ENCODE results near the gene ABLIM2.

ABLIM2 gene

GRCh38 chr4:7989654-7990053, 169.0 kb downstream of the ABLIM2 start:
- no peak for DNase-seq

- no peak for DNase-seq
Observed at GRCh38 chr4:7988437-7988836, 170.2 kb downstream of the ABLIM2 start.

- DNase-seq: peak; percentile 33
Observed at GRCh38 chr4:7987148-7987989, 171.2 kb downstream of the ABLIM2 start.

GRCh38 chr4:7985891-7986441, 172.6 kb downstream of the ABLIM2 start:
- DNase-seq: no peak

- no peak for DNase-seq
Observed at GRCh38 chr4:7985072-7985471, 173.5 kb downstream of the ABLIM2 start.

GRCh38 chr4:7984286-7984925, 174.2 kb downstream of the ABLIM2 start:
- DNase-seq: no peak

GRCh38 chr4:7983296-7983695, 175.3 kb downstream of the ABLIM2 start:
- DNase-seq: no peak

- no peak for DNase-seq
Observed at GRCh38 chr4:7981738-7982394, 176.7 kb downstream of the ABLIM2 start.

GRCh38 chr4:7980036-7980435, 178.6 kb downstream of the ABLIM2 start:
- no peak for DNase-seq

GRCh38 chr4:7979652-7979968, 179.0 kb downstream of the ABLIM2 start:
- no peak for DNase-seq

GRCh38 chr4:7978907-7979651, 179.5 kb downstream of the ABLIM2 start:
- DNase-seq: no peak

- DNase-seq: peak; percentile 74
Observed at GRCh38 chr4:7978489-7978888, 180.1 kb downstream of the ABLIM2 start.

GRCh38 chr4:7976634-7977033, 182.0 kb downstream of the ABLIM2 start:
- DNase-seq: no peak

GRCh38 chr4:7976025-7976424, 182.6 kb downstream of the ABLIM2 start:
- no peak for DNase-seq

- no peak for DNase-seq
Observed at GRCh38 chr4:7974425-7974824, 184.2 kb downstream of the ABLIM2 start.

- no peak for DNase-seq
Observed at GRCh38 chr4:7973545-7973981, 185.1 kb downstream of the ABLIM2 start.

- no peak for DNase-seq
Observed at GRCh38 chr4:7971881-7972500, 186.6 kb downstream of the ABLIM2 start.

GRCh38 chr4:7971159-7971631, 187.4 kb downstream of the ABLIM2 start:
- no peak for DNase-seq

- no peak for DNase-seq
Observed at GRCh38 chr4:7970361-7970946, 188.2 kb downstream of the ABLIM2 start.

GRCh38 chr4:7968262-7968896, 190.2 kb downstream of the ABLIM2 start:
- no peak for DNase-seq

GRCh38 chr4:7967501-7968261, 190.9 kb downstream of the ABLIM2 start:
- no peak for DNase-seq
